Dedifferentiated amniotic fluid mesenchymal stem cell (primary cell): ENCODE data around the gene DNAL4.

Experiments
- DNase-seq: peaks from one replicate; pipeline ENCODE4 v3.0.0-alpha.2; 2016; ENCODE audit errors: extremely low spot score

DNAL4 gene

GRCh38 chr22:38786631-38787030 is 7.3 kb downstream of the DNAL4 start:
- no peak for DNase-seq

GRCh38 chr22:38784856-38785255 is 9.1 kb downstream of the DNAL4 start:
- no peak for DNase-seq

GRCh38 chr22:38784035-38784434 is 9.9 kb downstream of the DNAL4 start:
- no peak for DNase-seq

GRCh38 chr22:38783095-38783615 is 10.8 kb downstream of the DNAL4 start:
- DNase-seq, result no peak

- peak; percentile 31 for DNase-seq
These were observed 11.4 kb downstream of the DNAL4 start for GRCh38 chr22:38782402-38783094.

GRCh38 chr22:38781033-38781432 is 12.9 kb downstream of the DNAL4 start:
- DNase-seq, result no peak

GRCh38 chr22:38777087-38777671 is 16.8 kb downstream of the DNAL4 start:
- no peak for DNase-seq

GRCh38 chr22:38776086-38776485 is 17.9 kb downstream of the DNAL4 start:
- no peak for DNase-seq

- no peak for DNase-seq
These were observed 18.3 kb downstream of the DNAL4 start for GRCh38 chr22:38775656-38776055.

GRCh38 chr22:38774496-38775166 is 19.3 kb downstream of the DNAL4 start:
- no peak for DNase-seq

GRCh38 chr22:38773363-38773946 is 20.5 kb downstream of the DNAL4 start:
- DNase-seq, result no peak

GRCh38 chr22:38772623-38772873 is 21.4 kb downstream of the DNAL4 start:
- DNase-seq, result no peak

- no peak for DNase-seq
These were observed 23.5 kb downstream of the DNAL4 start for GRCh38 chr22:38770257-38770949.

GRCh38 chr22:38768036-38768435 is 25.9 kb downstream of the DNAL4 start:
- DNase-seq, result no peak

- DNase-seq, result no peak
These were observed 26.6 kb downstream of the DNAL4 start for GRCh38 chr22:38767313-38767712.

GRCh38 chr22:38766076-38766777 is 27.7 kb downstream of the DNAL4 start:
- DNase-seq, result no peak

- no peak for DNase-seq
These were observed 31.4 kb downstream of the DNAL4 start for GRCh38 chr22:38762551-38762983.

- DNase-seq, result no peak
These were observed 32.5 kb downstream of the DNAL4 start for GRCh38 chr22:38761202-38762162.

- DNase-seq, result no peak
These were observed 33.3 kb downstream of the DNAL4 start for GRCh38 chr22:38760477-38761201.

- no peak for DNase-seq
These were observed 34.9 kb downstream of the DNAL4 start for GRCh38 chr22:38759005-38759404.
